HL-60/S4 treated with phorbol 12-myristate 13-acetate at 8.2 ng/mL for 4 days and 3 days (cell line): Measurements from ENCODE around the gene ATG9A.
"Not testable (repeated sequence)": the region's sequence is repeated elsewhere in the genome, so short reads cannot be mapped to it uniquely, and the experiment has no call there.

Source experiments
- in situ Hi-C: fragments of 300-500 bp; cut with MboI; formaldehyde crosslinking; loops from 2 replicates; pipeline ENCODE4 v1.15.0; 2022; ENCODE audit warnings: low sequenced_read_pairs

ATG9A gene

GRCh38 chr2:219207134-219207883, 22.1 kb downstream of the ATG9A start:
- in situ Hi-C loops = no loop called here

- in situ Hi-C loops = no loop called here
These were observed 22.9 kb downstream of the ATG9A start, which contains the start of gene ZFAND2B for GRCh38 chr2:219206328-219207133. ZFAND2B (plus strand) TSS chr2:219206782; CDS start chr2:219206988, 206 bp downstream.

- in situ Hi-C loops = no loop called here
These were observed 23.5 kb downstream of the ATG9A start for GRCh38 chr2:219205981-219206327.

GRCh38 chr2:219205165-219205538, 24.3 kb downstream of the ATG9A start:
- in situ Hi-C loops = no loop called here

- in situ Hi-C loops = no loop called here
These were observed 24.8 kb downstream of the ATG9A start for GRCh38 chr2:219204425-219205164.

- in situ Hi-C loops = not testable (repeated sequence)
These were observed 28.1 kb downstream of the ATG9A start for GRCh38 chr2:219201331-219201730.

- in situ Hi-C loops = not testable (repeated sequence)
These were observed 28.7 kb downstream of the ATG9A start for GRCh38 chr2:219200502-219201326.

- in situ Hi-C loops = no loop called here
These were observed 29.8 kb downstream of the ATG9A start for GRCh38 chr2:219199470-219200211.

- in situ Hi-C loops = no loop called here
These were observed 30.5 kb downstream of the ATG9A start for GRCh38 chr2:219198974-219199373.

- in situ Hi-C loops = no loop called here
These were observed 32.0 kb downstream of the ATG9A start for GRCh38 chr2:219197388-219197787.

GRCh38 chr2:219186754-219187456, 42.5 kb downstream of the ATG9A start:
- in situ Hi-C loops = no loop called here

- in situ Hi-C loops = no loop called here
These were observed 45.3 kb downstream of the ATG9A start for GRCh38 chr2:219184121-219184520.

GRCh38 chr2:219183151-219183772, 46.2 kb downstream of the ATG9A start:
- in situ Hi-C loops = no loop called here

GRCh38 chr2:219182331-219183150, 46.9 kb downstream of the ATG9A start:
- in situ Hi-C loops = no loop called here

GRCh38 chr2:219181531-219181930, 47.9 kb downstream of the ATG9A start:
- in situ Hi-C loops = no loop called here

GRCh38 chr2:219180961-219181360, 48.5 kb downstream of the ATG9A start:
- in situ Hi-C loops = no loop called here

- in situ Hi-C loops = no loop called here
These were observed 49.6 kb downstream of the ATG9A start for GRCh38 chr2:219179601-219180465.
